IgD-negative memory B cell (primary cell): ENCODE measurements around the gene DOP1A. TPM values are rescaled to one million over a fixed set of nuclear protein-coding genes. Genes with fewer than 3 reads are reported as not detected.
A peak's percentile ranks its signal among the peaks of the same experiment; 100 is the strongest.
"Not testable (repeated sequence)": the region's sequence is repeated elsewhere in the genome, so short reads cannot be mapped to it uniquely, and the experiment has no call there.

Experiments used
- H3K27ac Mint-ChIP-seq, 3 donors: one replicate each; pipeline ENCODE4 v1.8.0; 2020 to 2022; ENCODE audit warnings: mild to moderate bottlenecking in 3 of 3, mixed read lengths in 3 of 3, moderate library complexity in 1 of 3
- H3K27me3 Mint-ChIP-seq: one replicate; pipeline ENCODE4 v1.8.0; 2021; ENCODE audit warnings: mixed read lengths
- H3K36me3 Mint-ChIP-seq: one replicate; pipeline ENCODE4 v1.8.0; 2020; ENCODE audit warnings: mild to moderate bottlenecking, mixed read lengths
- H3K4me1 Mint-ChIP-seq, 3 donors: one replicate each; pipeline ENCODE4 v1.8.0; 2020 to 2022; ENCODE audit warnings: mixed read lengths in 3 of 3, mild to moderate bottlenecking in 1 of 3
- H3K4me3 Mint-ChIP-seq, 4 donors: one replicate each; pipeline ENCODE4 v1.8.0; 2020 to 2022; ENCODE audit warnings: mild to moderate bottlenecking in 4 of 4, mixed read lengths in 4 of 4, moderate library complexity in 3 of 4
- H3K9me3 Mint-ChIP-seq, 3 donors: one replicate each; pipeline ENCODE4 v1.8.0; 2020 to 2021; ENCODE audit warnings: mixed read lengths in 3 of 3, mild to moderate bottlenecking in 1 of 3
- polyA plus RNA-seq: library from polyadenylated mRNA; unstranded; fragments of 300-500 nt; fragmentation: Illumina TruSeq; gene quantifications from one replicate; pipeline ENCODE4 v1.2.3, GENCODE V29; 2021

DOP1A gene
- polyA plus RNA-seq, 1 donor from 2014 or later, result 4.9 TPM

GRCh38 chr6:83155794-83156193 lies 88.3 kb downstream of the DOP1A start:
- Mint-ChIP-seq H3K4me3 (no peak overlapping the region), H3K27ac (no peak overlapping the region), H3K4me1 (no peaks in the 10 kb centered on the region), H3K27me3 (no peaks in the 10 kb centered on the region), H3K36me3 (peaks cover 5% of the 10 kb centered on the region), H3K9me3 (no peaks in the 10 kb centered on the region)

GRCh38 chr6:83160167-83160566 lies 92.7 kb downstream of the DOP1A start:
- Mint-ChIP-seq H3K27ac (peak overlapping the region in 1 of 3 donors; percentile 64), H3K36me3 (peaks cover 11% of the 10 kb centered on the region), H3K9me3 (no peaks in the 10 kb centered on the region), H3K4me3 (no peak overlapping the region), H3K27me3 (no peaks in the 10 kb centered on the region), H3K4me1 (no peaks in the 10 kb centered on the region)

GRCh38 chr6:83167726-83168278 lies 100.3 kb downstream of the DOP1A start:
- peaks cover 0 to 1% (median 0%) of the 10 kb centered on the region in 3 donors for H3K9me3 Mint-ChIP-seq
- H3K4me3 Mint-ChIP-seq, result no peak overlapping the region
- no peaks in the 10 kb centered on the region for H3K27me3 Mint-ChIP-seq
- peaks cover 15% of the 10 kb centered on the region for H3K36me3 Mint-ChIP-seq
- peak overlapping the region in 1 of 3 donors; percentile 69 for H3K27ac Mint-ChIP-seq
- no peaks in the 10 kb centered on the region for H3K4me1 Mint-ChIP-seq

- H3K4me1 Mint-ChIP-seq, result no peaks in the 10 kb centered on the region
These were observed 101.1 kb downstream of the DOP1A start for GRCh38 chr6:83168556-83168955.

GRCh38 chr6:83169106-83169505 lies 101.6 kb downstream of the DOP1A start:
- Mint-ChIP-seq H3K4me3 (no peak overlapping the region), H3K36me3 (peaks cover 15% of the 10 kb centered on the region), H3K27ac (no peak overlapping the region), H3K27me3 (no peaks in the 10 kb centered on the region), H3K4me1 (no peaks in the 10 kb centered on the region), H3K9me3 (peaks cover 0 to 1% (median 0%) of the 10 kb centered on the region in 3 donors)

More at GRCh38 chr6:83168556-83168955, 101.1 kb downstream of the DOP1A start:
- peaks cover 0 to 1% (median 0%) of the 10 kb centered on the region in 3 donors for H3K9me3 Mint-ChIP-seq
- no peaks in the 10 kb centered on the region for H3K27me3 Mint-ChIP-seq
- no peak overlapping the region for H3K4me3 Mint-ChIP-seq
- H3K36me3 Mint-ChIP-seq, result peaks cover 15% of the 10 kb centered on the region
- H3K27ac Mint-ChIP-seq, result no peak overlapping the region

GRCh38 chr6:83169511-83169910 lies 102.0 kb downstream of the DOP1A start:
- H3K36me3 Mint-ChIP-seq, result peaks cover 14% of the 10 kb centered on the region
- no peak overlapping the region for H3K27ac Mint-ChIP-seq
- peaks cover 0 to 1% (median 0%) of the 10 kb centered on the region in 3 donors for H3K9me3 Mint-ChIP-seq
- H3K4me3 Mint-ChIP-seq, result no peak overlapping the region
- H3K27me3 Mint-ChIP-seq, result no peaks in the 10 kb centered on the region
- no peaks in the 10 kb centered on the region for H3K4me1 Mint-ChIP-seq

- peak overlapping the region in 1 of 3 donors; percentile 29 for H3K27ac Mint-ChIP-seq
- H3K9me3 Mint-ChIP-seq, result no peaks in the 10 kb centered on the region
- peaks cover 0 to 3% (median 0%) of the 10 kb centered on the region in 3 donors for H3K4me1 Mint-ChIP-seq
- no peaks in the 10 kb centered on the region for H3K27me3 Mint-ChIP-seq
- no peak overlapping the region for H3K4me3 Mint-ChIP-seq
- H3K36me3 Mint-ChIP-seq, result peaks cover 10% of the 10 kb centered on the region
These were observed 108.8 kb downstream of the DOP1A start for GRCh38 chr6:83176246-83176645.

GRCh38 chr6:83180426-83180950 lies 113.0 kb downstream of the DOP1A start:
- H3K4me1 Mint-ChIP-seq, result peaks cover 0 to 3% (median 2%) of the 10 kb centered on the region in 3 donors
- no peaks in the 10 kb centered on the region for H3K27me3 Mint-ChIP-seq
- peaks cover 10% of the 10 kb centered on the region for H3K36me3 Mint-ChIP-seq
- no peak overlapping the region for H3K27ac Mint-ChIP-seq
- H3K9me3 Mint-ChIP-seq, result no peaks in the 10 kb centered on the region
- H3K4me3 Mint-ChIP-seq, result no peak overlapping the region

GRCh38 chr6:83182114-83182513 lies 114.6 kb downstream of the DOP1A start:
- Mint-ChIP-seq H3K4me3 (no peak overlapping the region), H3K27ac (no peak overlapping the region), H3K27me3 (no peaks in the 10 kb centered on the region), H3K9me3 (no peaks in the 10 kb centered on the region), H3K4me1 (peaks cover 0 to 3% (median 2%) of the 10 kb centered on the region in 3 donors), H3K36me3 (peaks cover 10% of the 10 kb centered on the region)

- H3K27me3 Mint-ChIP-seq, result no peaks in the 10 kb centered on the region
- H3K4me1 Mint-ChIP-seq, result peaks cover 0 to 3% (median 2%) of the 10 kb centered on the region in 3 donors
- no peaks in the 10 kb centered on the region for H3K9me3 Mint-ChIP-seq
- H3K4me3 Mint-ChIP-seq, result no peak overlapping the region
- H3K27ac Mint-ChIP-seq, result no peak overlapping the region
- peaks cover 10% of the 10 kb centered on the region for H3K36me3 Mint-ChIP-seq
These were observed 115.8 kb downstream of the DOP1A start for GRCh38 chr6:83183082-83183828.

- no peak overlapping the region for H3K27ac Mint-ChIP-seq
- no peaks in the 10 kb centered on the region for H3K27me3 Mint-ChIP-seq
- H3K36me3 Mint-ChIP-seq, result peaks cover 7% of the 10 kb centered on the region
- no peak overlapping the region for H3K4me3 Mint-ChIP-seq
- H3K4me1 Mint-ChIP-seq, result peaks cover 0 to 5% (median 2%) of the 10 kb centered on the region in 3 donors
- no peaks in the 10 kb centered on the region for H3K9me3 Mint-ChIP-seq
These were observed 117.6 kb downstream of the DOP1A start for GRCh38 chr6:83185096-83185495.

- Mint-ChIP-seq H3K4me1 (peaks cover 12 to 16% (median 12%) of the 10 kb centered on the region in 3 donors), H3K4me3 (no peak overlapping the region), H3K27me3 (no peaks in the 10 kb centered on the region), H3K9me3 (no peaks in the 10 kb centered on the region), H3K27ac (no peak overlapping the region), H3K36me3 (no peaks in the 10 kb centered on the region)
These were observed 121.0 kb downstream of the DOP1A start for GRCh38 chr6:83188501-83188900.

GRCh38 chr6:83190626-83191025 lies 123.2 kb downstream of the DOP1A start:
- H3K36me3 Mint-ChIP-seq, result no peaks in the 10 kb centered on the region
- peak overlapping the region in 1 of 3 donors; percentile 79 for H3K27ac Mint-ChIP-seq
- no peaks in the 10 kb centered on the region for H3K9me3 Mint-ChIP-seq
- H3K4me3 Mint-ChIP-seq, result peak overlapping the region in 1 of 4 donors; percentile 86
- peaks cover 18 to 26% (median 26%) of the 10 kb centered on the region in 3 donors for H3K4me1 Mint-ChIP-seq
- no peaks in the 10 kb centered on the region for H3K27me3 Mint-ChIP-seq

GRCh38 chr6:83191974-83192373 lies 124.5 kb downstream of the DOP1A start:
- H3K36me3 Mint-ChIP-seq, H3K9me3 Mint-ChIP-seq, H3K27me3 Mint-ChIP-seq: not testable (repeated sequence)
- Mint-ChIP-seq H3K4me3 (peak overlapping the region; percentile 90 to 100 (median 96)), H3K4me1 (peaks cover 18 to 31% (median 31%) of the 10 kb centered on the region in 3 donors), H3K27ac (peak overlapping the region in 2 of 3 donors; percentile 95 to 98)

- Mint-ChIP-seq H3K27ac (peak overlapping the region; percentile 63 to 98 (median 95)), H3K4me1 (peaks cover 18 to 31% (median 31%) of the 10 kb centered on the region in 3 donors), H3K4me3 (peak overlapping the region; percentile 90 to 100 (median 96)), H3K27me3 (no peaks in the 10 kb centered on the region), H3K36me3 (no peaks in the 10 kb centered on the region), H3K9me3 (no peaks in the 10 kb centered on the region)
These were observed 125.0 kb downstream of the DOP1A start for GRCh38 chr6:83192456-83192855.
